H1 (cell line): ENCODE results near the gene MAP2K1.
A peak's percentile ranks its signal among the peaks of the same experiment; 100 is the strongest.

Experiments
- ATF2 ChIP-seq: IDR thresholded peaks from 2 replicates; pipeline ENCODE4 v1.6.1; 2012; ENCODE audit warnings: low read length, inconsistent platforms
- CEBPB ChIP-seq: IDR thresholded peaks from 2 replicates; pipeline ENCODE4 v1.6.1; 2012; ENCODE audit warnings: low read depth, low read length
- CTCF ChIP-seq, 3 experiments: IDR thresholded peaks; 1 replicate in 2 of 3; 2 replicates in 1 of 3; pipeline versions ENCODE4 v1.5.1 to v1.6.1; 2011; ENCODE audit warnings: low read length in 3 of 3, mild to moderate bottlenecking in 3 of 3, inconsistent platforms in 2 of 3, low read depth in 1 of 3, moderate library complexity in 1 of 3; ENCODE audit not compliant: insufficient read depth in 1 of 3; ENCODE audit errors: control extremely low read depth in 1 of 3
- HDAC6 ChIP-seq: IDR thresholded peaks from one replicate; pipeline ENCODE4 v1.7.1; 2012; ENCODE audit warnings: low read depth, mild to moderate bottlenecking, inconsistent platforms, low read length, moderate library complexity
- MAFK ChIP-seq: IDR thresholded peaks from 2 replicates; pipeline ENCODE4 v1.6.1; 2012; ENCODE audit warnings: low read depth, mild to moderate bottlenecking, improper control_type of control experiment, low read length
- POLR2A ChIP-seq, 2 experiments: IDR thresholded peaks; 1 replicate in 1 of 2; 2 replicates in 1 of 2; pipeline ENCODE4 v1.6.1; 2011; ENCODE audit warnings: low read depth in 2 of 2, low read length in 2 of 2, mild to moderate bottlenecking in 2 of 2; ENCODE audit errors: control extremely low read depth in 1 of 2
- RFX5 ChIP-seq: IDR thresholded peaks from 2 replicates; pipeline ENCODE4 v1.6.1; 2011; ENCODE audit warnings: low read depth, low read length, improper control_type of control experiment, borderline replicate concordance
- SP1 ChIP-seq: IDR thresholded peaks from 2 replicates; pipeline ENCODE4 v1.6.1; 2011; ENCODE audit warnings: low read depth, low read length
- SRF ChIP-seq: IDR thresholded peaks from 2 replicates; pipeline ENCODE4 v1.6.1; 2011; ENCODE audit warnings: mild to moderate bottlenecking, low read depth, low read length, moderate library complexity
- YY1 ChIP-seq: IDR thresholded peaks from 2 replicates; pipeline ENCODE4 v1.6.1; 2011; ENCODE audit warnings: low read depth, mild to moderate bottlenecking, low read length
- ZNF274 ChIP-seq: IDR thresholded peaks from 2 replicates; pipeline ENCODE4 v1.7.0; 2012; ENCODE audit warnings: low read length, borderline replicate concordance; ENCODE audit errors: extremely low read depth
- TF ChIP-seq, protein P1 (sequence below): IDR thresholded peaks from 2 replicates; pipeline ENCODE4 v1.6.1; 2012; ENCODE audit warnings: inconsistent platforms

DNA sequence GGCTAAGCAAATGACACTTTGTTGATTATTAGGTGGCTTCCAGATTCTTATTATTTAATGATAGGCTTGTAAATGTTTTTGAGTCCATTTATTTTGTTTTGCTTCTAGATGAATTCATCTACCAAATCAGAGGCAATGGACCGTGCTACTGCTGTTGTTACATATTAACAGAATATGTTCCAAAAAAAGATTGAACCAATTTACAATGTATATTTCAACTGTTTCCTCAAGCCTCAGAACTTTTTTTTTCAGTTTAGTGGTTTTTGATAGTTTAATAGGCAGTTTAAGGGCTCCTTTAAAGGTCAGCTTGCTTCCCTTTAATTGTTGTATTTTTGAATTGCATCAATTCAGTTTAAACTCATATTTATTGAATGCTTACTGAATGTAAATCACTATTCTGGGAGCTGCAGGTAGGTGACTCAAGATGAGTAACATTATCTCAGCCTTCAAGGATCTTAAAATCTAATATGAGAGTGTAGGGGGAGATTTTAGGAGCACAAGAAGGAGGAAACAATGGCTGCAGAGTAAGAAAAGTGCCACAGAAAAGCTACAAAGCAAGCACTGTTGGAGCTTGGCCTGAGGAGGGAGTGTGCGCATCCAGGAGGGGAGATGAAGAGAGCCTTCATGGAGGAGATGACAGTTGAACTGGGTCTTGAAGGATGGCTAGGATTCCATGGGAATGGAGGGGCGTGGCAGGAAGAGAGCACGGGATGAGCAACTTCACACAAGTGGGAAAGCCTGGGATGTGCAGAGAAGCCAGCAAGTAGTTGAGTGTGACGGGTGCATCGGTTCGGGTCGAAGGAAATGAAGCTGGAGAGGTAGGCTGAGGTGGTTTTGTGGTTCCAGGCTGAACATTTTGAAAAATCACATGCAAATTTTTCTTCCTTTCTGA, 14.7 kb downstream of the MAP2K1 start:
- no peak for TF ChIP-seq POLR2A (IDR thresholded peaks at IDR 0.05; ENCODE audit: control extremely low read depth in 1 of 2, low read depth in 2 of 2, low read length in 2 of 2)
- peak; percentile 17 to 57 (median 30); a peak in 2 of 4 replicates for TF ChIP-seq CTCF (IDR thresholded peaks at IDR 0.05; ENCODE audit: control extremely low read depth in 1 of 3, insufficient read depth in 1 of 3, low read depth in 1 of 3, low read length in 3 of 3)
- TF ChIP-seq HDAC6, result no peak
- TF ChIP-seq, protein P1, sequence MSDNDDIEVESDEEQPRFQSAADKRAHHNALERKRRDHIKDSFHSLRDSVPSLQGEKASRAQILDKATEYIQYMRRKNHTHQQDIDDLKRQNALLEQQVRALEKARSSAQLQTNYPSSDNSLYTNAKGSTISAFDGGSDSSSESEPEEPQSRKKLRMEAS, result no peak
- no peak for TF ChIP-seq SRF
- TF ChIP-seq ATF2, result no peak
- TF ChIP-seq MAFK, result no peak
- no peak for TF ChIP-seq RFX5
- TF ChIP-seq SP1, result no peak
- no peak for TF ChIP-seq CEBPB
- 0 out of 2 replicates have a peak, but pooled peaks have one; percentile 22 for TF ChIP-seq YY1
- TF ChIP-seq ZNF274, result no peak
